ENCODE data around the gene TSHZ2. TPM values are rescaled to one million over a fixed set of nuclear protein-coding genes. Genes with fewer than 3 reads are reported as not detected.

Gene TSHZ2
- total and polyA plus RNA-seq, 2 donors (not counting 3 experiments of a cell fraction or from before 2014, with no cell fraction given), result not detected

DNA sequence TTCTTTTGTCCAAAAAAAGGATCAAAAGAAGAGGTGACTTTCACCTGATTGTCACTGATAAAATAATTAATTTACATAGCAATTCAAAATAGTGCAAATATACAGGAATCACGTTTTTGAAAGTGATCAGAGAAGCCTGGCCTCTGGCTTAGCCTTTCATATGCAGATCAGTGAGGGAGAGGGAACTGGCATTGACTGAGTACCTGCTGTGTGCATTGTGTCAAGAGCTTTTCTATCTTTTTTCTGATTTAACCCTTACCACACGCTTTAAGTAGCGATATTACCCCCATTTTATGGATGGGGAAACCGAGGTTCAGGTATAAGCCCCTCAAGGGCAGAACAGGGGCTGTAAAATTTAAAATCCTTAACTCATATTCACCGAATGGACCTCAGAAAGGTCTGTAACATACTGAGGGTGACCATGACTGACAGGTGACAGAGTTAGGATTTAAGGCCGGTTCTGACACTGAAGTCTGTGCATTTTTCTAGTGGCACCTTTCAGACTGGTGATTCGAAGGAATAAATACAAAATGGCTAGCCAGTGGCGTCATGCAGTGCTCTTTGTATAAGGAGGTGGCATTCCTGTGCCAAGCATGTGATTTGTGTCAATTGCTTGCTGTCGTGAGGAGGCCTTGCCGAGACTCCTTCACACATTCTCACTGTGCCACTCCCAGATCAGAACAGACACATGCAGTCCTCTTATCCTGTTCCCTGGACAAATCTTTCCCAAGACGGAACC is 310.2 kb downstream of the TSHZ2 start:
- H3K9me3 ChIP-seq (replicated peaks; ENCODE audit: control insufficient read depth, insufficient read depth, low read length), result no peaks in the 10 kb centered on the region
- intact Hi-C loops (cut with micrococcal nuclease), result no loop called here
- no peak for FAIRE-seq
- H3K9me1 ChIP-seq (replicated peaks; ENCODE audit: control insufficient read depth, extremely low read depth, insufficient read depth, low read length), result no peaks in the 10 kb centered on the region
- H2AFZ ChIP-seq (ENCODE audit: low read depth, low read length), result no peak overlapping the region
- no peak overlapping the region for H3K27ac ChIP-seq (ENCODE audit: insufficient read depth, low read depth, low read length)
- CTCF ChIA-PET, result no interaction called here
- no peak overlapping the region for H3K9ac ChIP-seq (replicated peaks; ENCODE audit: extremely low read depth, insufficient read depth, low read length)
- no peak overlapping the region for H3K4me2 ChIP-seq (ENCODE audit: insufficient read depth, low read length)
- dilution Hi-C loops (cut with MboI; ENCODE audit: extremely low pct_ligation_motif_present, low sequenced_read_pairs), result no loop called here
- BruUV-seq (replicated peaks), result no TSS peak
- no peak for DNase-seq (ENCODE audit: low read depth, low spot score)
- POLR2A ChIA-PET, result no interaction called here
- no peaks in the 10 kb centered on the region for H4K20me1 ChIP-seq (replicated peaks; ENCODE audit: control insufficient read depth, extremely low read depth, insufficient read depth, low read length)
- H3K27me3 ChIP-seq (ENCODE audit: control insufficient read depth in 2 of 2, insufficient read depth in 2 of 2, low read length in 2 of 2), result no peaks in the 10 kb centered on the region
- TF ChIP-seq, protein P1, sequence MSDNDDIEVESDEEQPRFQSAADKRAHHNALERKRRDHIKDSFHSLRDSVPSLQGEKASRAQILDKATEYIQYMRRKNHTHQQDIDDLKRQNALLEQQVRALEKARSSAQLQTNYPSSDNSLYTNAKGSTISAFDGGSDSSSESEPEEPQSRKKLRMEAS (IDR thresholded peaks at IDR 0.05; ENCODE audit: insufficient read depth, insufficient read length), result no peak
- TF ChIP-seq MYC (IDR thresholded peaks at IDR 0.05; ENCODE audit: low read depth, low read length) (no peak), JUN (IDR thresholded peaks at IDR 0.05; ENCODE audit: borderline replicate concordance, insufficient read depth, insufficient read length, low read depth) (no peak), POLR2A (IDR thresholded peaks at IDR 0.05; ENCODE audit: low read depth, low read length) (no peak), EZH2 (IDR thresholded peaks at IDR 0.05; ENCODE audit: borderline replicate concordance, low read depth, low read length, severe bottlenecking) (no peak), POLR2AphosphoS5 (IDR thresholded peaks at IDR 0.05; ENCODE audit: insufficient read depth, low read depth, low read length) (no peak), GATA2 (IDR thresholded peaks at IDR 0.05; ENCODE audit: insufficient read depth, insufficient read length, low read depth, low read length) (no peak), FOS (IDR thresholded peaks at IDR 0.05; ENCODE audit: borderline replicate concordance, insufficient read depth, low read length) (no peak)
- TF ChIP-seq, protein P2, sequence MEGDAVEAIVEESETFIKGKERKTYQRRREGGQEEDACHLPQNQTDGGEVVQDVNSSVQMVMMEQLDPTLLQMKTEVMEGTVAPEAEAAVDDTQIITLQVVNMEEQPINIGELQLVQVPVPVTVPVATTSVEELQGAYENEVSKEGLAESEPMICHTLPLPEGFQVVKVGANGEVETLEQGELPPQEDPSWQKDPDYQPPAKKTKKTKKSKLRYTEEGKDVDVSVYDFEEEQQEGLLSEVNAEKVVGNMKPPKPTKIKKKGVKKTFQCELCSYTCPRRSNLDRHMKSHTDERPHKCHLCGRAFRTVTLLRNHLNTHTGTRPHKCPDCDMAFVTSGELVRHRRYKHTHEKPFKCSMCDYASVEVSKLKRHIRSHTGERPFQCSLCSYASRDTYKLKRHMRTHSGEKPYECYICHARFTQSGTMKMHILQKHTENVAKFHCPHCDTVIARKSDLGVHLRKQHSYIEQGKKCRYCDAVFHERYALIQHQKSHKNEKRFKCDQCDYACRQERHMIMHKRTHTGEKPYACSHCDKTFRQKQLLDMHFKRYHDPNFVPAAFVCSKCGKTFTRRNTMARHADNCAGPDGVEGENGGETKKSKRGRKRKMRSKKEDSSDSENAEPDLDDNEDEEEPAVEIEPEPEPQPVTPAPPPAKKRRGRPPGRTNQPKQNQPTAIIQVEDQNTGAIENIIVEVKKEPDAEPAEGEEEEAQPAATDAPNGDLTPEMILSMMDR (IDR thresholded peaks at IDR 0.05; ENCODE audit: extremely low read depth in 1 of 2, insufficient read depth in 1 of 2, low read depth in 1 of 2, low read length in 2 of 2), result no peak
- no peaks in the 10 kb centered on the region for H3K79me2 ChIP-seq (ENCODE audit: control insufficient read depth, insufficient read depth, low read length)
- no peak overlapping the region for H3K4me3 ChIP-seq (replicated peaks in 1 of 3; ENCODE audit: insufficient read depth in 1 of 3, low read depth in 1 of 3, low read length in 3 of 3)
- no peaks in the 10 kb centered on the region for H3K4me1 ChIP-seq (ENCODE audit: control insufficient read depth, extremely low read depth, insufficient read depth, low read length)
- H3K36me3 ChIP-seq (ENCODE audit: control insufficient read depth in 2 of 2, extremely low read depth in 1 of 2, insufficient read depth in 2 of 2, low read length in 2 of 2), result no peaks in the 10 kb centered on the region
